ENCODE data around the gene KCNAB3.

Gene KCNAB3

GRCh38 chr17:7885367-7886226 is 44.1 kb downstream of the KCNAB3 start (continued):
- TF ChIP-seq REST (tag by site-specific recombination; IDR thresholded peaks at IDR 0.05) (peak; percentile 1; the same call in 1 of the 2 replicates), TRIM28 (IDR thresholded peaks at IDR 0.05; ENCODE audit: borderline replicate concordance, low read length) (no peak), BCL11B (tag by site-specific recombination; IDR thresholded peaks at IDR 0.05; ENCODE audit: low read depth) (peak; percentile 90), BCL11A (tag by site-specific recombination; IDR thresholded peaks at IDR 0.05; ENCODE audit: low read depth) (peak; percentile 97), ZNF639 (tag by site-specific recombination; IDR thresholded peaks at IDR 0.05) (no peak), ZNF561 (tag by site-specific recombination; IDR thresholded peaks at IDR 0.05; ENCODE audit: borderline replicate concordance) (no peak; the same call in 1 of the 2 replicates), ZNF404 (tag by site-specific recombination; IDR thresholded peaks at IDR 0.05) (no peak), ZNF707 (tag by site-specific recombination; IDR thresholded peaks at IDR 0.05) (no peak), ZNF398 (tag by site-specific recombination; IDR thresholded peaks at IDR 0.05) (peak; percentile 95), OVOL3 (tag by site-specific recombination; IDR thresholded peaks at IDR 0.05) (no peak), ZNF19 (tag by site-specific recombination; IDR thresholded peaks at IDR 0.05; ENCODE audit: low read depth) (no peak), KLF9 (tag by site-specific recombination; IDR thresholded peaks at IDR 0.05; ENCODE audit: low read depth) (peak; percentile 91), ZBTB7A (tag by site-specific recombination; IDR thresholded peaks at IDR 0.05; ENCODE audit: low read depth) (0 out of 2 replicates have a peak, but pooled peaks have one; percentile 29), ZNF214 (tag by site-specific recombination; IDR thresholded peaks at IDR 0.05; ENCODE audit: borderline replicate concordance) (no peak), ZSCAN30 (tag by site-specific recombination; IDR thresholded peaks at IDR 0.05) (no peak), ZNF140 (tag by site-specific recombination; IDR thresholded peaks at IDR 0.05) (no peak), SP3 (tag by site-specific recombination; IDR thresholded peaks at IDR 0.05) (peak; percentile 69), ZNF670 (tag by site-specific recombination; IDR thresholded peaks at IDR 0.05; ENCODE audit: low read depth) (no peak), ZIC2 (tag by site-specific recombination; IDR thresholded peaks at IDR 0.05) (no peak), GFI1B (tag by site-specific recombination; IDR thresholded peaks at IDR 0.05) (no peak), GLIS1 (tag by site-specific recombination; IDR thresholded peaks at IDR 0.05) (peak; percentile 99), ZNF416 (tag by site-specific recombination; IDR thresholded peaks at IDR 0.05) (no peak), ZNF138 (tag by site-specific recombination; IDR thresholded peaks at IDR 0.05; ENCODE audit: borderline replicate concordance) (no peak), ZNF394 (tag by site-specific recombination; IDR thresholded peaks at IDR 0.05; ENCODE audit: borderline replicate concordance) (no peak)
- TF ChIP-seq, protein P1, sequence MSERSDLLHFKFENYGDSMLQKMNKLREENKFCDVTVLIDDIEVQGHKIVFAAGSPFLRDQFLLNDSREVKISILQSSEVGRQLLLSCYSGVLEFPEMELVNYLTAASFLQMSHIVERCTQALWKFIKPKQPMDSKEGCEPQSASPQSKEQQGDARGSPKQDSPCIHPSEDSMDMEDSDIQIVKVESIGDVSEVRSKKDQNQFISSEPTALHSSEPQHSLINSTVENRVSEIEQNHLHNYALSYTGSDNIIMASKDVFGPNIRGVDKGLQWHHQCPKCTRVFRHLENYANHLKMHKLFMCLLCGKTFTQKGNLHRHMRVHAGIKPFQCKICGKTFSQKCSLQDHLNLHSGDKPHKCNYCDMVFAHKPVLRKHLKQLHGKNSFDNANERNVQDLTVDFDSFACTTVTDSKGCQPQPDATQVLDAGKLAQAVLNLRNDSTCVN (tag by site-specific recombination; optimal IDR thresholded peaks at IDR 0.05): peak; percentile 65
- TF ChIP-seq, protein P2, sequence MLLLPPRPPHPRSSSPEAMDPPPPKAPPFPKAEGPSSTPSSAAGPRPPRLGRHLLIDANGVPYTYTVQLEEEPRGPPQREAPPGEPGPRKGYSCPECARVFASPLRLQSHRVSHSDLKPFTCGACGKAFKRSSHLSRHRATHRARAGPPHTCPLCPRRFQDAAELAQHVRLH (tag by site-specific recombination; IDR thresholded peaks at IDR 0.05): no peak
- TF ChIP-seq, protein P3, sequence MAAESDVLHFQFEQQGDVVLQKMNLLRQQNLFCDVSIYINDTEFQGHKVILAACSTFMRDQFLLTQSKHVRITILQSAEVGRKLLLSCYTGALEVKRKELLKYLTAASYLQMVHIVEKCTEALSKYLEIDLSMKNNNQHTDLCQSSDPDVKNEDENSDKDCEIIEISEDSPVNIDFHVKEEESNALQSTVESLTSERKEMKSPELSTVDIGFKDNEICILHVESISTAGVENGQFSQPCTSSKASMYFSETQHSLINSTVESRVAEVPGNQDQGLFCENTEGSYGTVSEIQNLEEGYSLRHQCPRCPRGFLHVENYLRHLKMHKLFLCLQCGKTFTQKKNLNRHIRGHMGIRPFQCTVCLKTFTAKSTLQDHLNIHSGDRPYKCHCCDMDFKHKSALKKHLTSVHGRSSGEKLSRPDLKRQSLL (tag by site-specific recombination; IDR thresholded peaks at IDR 0.05): no peak

Measured in HEK293 (cell line).